ENCODE measurements around the gene NRG2.

NRG2 gene

DNA sequence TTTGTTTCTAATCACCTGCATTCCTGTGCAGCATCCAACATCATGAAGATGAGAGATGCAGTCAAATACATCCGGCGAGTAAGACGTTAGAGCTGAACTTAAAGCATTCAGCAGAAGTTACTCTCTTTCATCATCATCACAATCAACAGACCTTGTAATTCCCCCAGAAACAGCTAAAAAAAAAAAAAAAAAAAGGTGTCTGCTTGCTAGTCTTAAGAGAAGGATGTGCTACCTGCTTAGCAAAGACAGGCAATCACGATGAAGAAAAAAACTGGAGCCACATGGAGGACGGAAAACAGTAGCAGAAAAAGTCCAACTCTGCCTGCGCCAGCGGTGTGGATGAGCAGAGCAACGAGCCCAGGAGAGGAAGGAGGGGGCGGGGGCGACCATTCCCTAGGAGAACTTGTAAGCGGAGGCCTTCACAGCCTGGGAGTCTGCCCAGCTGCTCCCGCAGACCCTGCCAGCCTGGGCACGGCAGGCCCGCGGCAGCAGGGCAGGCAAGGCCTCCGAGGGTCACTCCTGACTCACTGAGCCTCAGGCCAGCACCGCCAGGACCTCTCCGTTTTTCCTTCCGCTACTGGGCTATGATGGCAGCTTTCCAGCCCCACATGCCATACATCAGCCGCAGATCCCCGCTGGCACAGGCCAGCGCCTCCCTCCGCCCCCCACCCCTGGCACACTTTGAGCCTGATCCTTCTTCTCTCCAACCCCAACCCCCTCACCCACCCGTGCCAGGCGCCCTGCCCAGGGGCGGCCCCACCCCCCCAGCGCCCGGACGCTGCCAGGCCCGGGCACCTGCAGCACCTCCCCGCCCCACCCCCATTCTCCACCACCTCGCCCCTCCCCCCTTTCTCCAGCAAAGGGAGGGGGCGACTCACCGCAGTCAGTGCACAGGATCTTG, 1.4 kb downstream of the NRG2 start:
- DNase-seq: peak in 54 of 56 donors; percentile 18 to 83 (median 60)

DNA sequence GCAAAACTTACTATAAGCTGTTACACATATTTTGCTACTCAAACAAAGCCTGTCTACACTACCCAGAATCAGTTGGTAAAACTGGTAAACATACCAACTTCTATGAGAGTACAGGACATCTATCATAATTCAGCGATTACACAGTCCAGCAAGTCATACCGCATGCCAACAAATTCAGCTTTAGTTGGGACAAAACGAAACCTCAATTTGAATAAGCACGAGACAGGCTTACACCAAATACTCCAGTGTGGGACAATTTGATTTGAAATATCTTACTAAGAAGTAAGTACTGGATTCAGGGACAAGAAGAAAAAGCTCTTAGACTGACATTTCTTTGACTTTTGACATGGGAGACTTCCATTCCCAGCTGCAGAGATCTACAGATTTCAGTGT, 2.0 kb downstream of the NRG2 start:
- no peak for DNase-seq

DNA sequence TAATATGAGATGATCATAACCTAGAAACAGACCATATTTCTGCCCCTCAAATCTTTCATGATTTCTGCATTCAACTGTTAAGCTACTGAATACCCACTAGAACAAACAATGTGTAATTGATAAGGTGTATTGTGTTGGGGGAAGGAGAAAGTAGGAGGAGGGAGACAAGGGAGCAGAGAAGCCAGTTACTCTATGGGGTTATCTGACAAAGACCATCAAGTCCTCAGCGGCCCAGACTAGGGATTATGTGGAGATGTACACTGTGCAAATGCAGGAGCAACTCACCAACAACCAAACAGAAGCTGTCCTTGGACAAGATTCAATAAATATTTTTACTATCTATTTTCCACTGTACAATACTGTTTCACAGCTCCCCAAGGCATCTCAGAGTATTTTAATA, 2.7 kb downstream of the NRG2 start:
- peak in 1 of 56 donors; percentile 5 for DNase-seq

DNA sequence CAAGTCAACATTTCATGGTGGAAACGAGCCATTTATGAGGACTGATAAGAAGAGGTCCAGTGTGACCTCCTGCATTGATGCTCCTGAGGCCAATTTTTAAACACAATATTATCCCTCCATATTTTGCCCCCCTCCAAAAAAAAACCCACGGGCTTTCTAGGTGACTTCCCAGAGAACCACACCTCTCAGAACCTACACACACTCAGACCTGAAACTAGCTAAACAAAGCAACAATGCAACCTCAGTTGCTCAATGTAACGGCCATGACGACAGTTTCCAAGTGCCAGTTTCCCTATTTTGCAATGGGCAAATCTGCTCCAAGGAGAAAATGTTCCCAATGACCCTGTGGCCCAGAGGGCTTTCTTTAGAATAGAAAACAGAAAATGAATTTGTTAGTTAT, 3.5 kb downstream of the NRG2 start:
- peak in 2 of 56 donors; percentile 9 to 14 for DNase-seq

DNA sequence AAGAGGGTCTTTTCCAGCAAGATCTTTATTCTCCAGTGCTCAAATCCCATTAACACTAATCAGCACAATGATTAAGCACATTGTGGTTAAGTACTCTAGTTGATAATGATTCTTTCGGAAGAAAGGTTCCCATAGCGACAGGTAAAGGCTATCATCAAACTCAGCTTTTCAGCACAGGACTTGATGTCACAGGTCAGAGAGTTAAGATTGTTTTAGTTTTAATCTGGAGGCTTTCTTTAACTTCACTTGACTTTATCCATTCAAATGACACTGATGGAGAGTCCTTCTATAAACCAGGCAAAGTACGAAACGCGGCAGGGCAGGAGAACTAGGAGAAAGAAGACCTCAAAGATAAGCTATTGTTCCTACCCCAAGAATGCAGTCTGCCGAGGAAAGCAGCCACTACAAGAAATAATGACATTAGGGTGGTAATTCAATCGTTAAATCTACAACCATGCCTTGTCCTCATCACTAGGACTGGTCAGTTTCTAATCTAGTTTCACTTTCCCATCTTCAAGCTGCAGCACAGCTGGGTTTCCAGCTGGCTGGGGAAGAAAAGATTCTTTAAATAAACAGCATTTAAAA, 4.6 kb downstream of the NRG2 start:
- peak in 6 of 56 donors; percentile 1 to 23 (median 14) for DNase-seq

DNA sequence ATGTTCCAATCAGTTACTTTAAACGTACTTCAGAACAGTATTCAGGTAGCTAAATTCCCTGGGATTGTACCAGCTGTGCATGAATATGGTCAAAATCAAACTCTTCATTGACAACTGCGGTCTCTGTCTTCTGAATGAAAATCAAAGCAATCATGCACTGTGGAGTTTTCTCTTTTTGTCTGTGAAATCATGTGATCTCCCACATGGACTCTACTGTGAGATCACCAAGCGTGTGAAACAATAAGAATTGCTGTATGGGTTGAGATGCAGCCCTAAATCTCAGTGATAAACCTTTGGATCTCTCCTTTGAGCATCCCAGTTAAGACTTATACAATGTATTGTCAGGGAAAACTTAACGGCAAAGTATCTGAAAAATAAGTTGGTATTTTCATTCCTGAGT, 6.1 kb downstream of the NRG2 start:
- DNase-seq: peak in 2 of 56 donors; percentile 1 to 6

DNA sequence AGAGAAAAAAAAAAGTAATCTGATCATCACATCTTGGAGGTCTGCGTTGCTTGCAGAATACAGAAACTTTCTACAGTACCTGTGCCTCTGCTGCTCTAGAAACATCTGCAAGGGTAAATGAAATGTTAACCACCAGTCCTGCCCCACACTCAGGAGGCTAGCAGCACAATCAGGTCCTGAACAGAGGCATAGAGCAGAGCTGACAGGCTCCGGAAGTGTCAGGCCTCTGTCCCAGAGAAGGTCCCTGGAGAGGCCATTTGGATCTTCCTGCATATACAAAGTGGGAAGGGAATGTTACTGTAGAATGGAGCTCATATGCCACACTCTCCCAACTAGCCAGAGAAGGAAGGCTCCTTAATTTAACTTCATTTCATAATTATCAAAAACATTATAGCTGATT, 7.2 kb downstream of the NRG2 start:
- no peak for DNase-seq

DNA sequence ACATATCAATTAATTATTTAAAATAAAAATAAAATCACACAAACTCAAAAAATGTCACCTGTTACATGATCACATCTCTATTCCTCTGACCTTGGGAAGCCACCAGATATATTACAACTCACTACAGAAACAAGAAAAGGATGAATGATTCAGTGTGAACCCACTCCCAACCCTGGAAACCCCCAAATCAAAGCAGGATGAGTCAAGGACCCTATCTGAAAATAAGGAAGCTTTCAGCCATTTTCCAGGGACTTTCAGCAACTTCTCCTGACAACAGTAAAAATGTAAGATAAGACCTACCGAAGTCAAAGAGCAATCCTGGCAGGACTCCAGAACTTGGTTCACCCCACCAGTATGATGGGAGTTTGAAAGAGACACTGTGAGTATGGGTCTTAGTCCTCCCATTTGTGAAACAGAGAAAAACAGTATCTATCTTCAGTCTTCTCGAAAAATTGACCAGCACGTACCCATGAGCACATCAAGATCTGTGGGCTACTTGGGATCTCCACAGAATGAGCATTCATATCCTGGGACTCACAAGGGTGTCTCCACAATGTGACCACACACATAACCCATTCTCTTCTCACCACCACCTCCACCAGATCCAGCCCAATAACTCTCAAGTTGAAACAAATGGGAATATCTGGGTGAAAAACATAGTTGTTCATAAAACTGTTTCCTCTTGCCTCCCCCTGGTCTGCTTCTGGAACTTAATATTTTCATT, 9.9 kb downstream of the NRG2 start:
- DNase-seq: no peak

DNA sequence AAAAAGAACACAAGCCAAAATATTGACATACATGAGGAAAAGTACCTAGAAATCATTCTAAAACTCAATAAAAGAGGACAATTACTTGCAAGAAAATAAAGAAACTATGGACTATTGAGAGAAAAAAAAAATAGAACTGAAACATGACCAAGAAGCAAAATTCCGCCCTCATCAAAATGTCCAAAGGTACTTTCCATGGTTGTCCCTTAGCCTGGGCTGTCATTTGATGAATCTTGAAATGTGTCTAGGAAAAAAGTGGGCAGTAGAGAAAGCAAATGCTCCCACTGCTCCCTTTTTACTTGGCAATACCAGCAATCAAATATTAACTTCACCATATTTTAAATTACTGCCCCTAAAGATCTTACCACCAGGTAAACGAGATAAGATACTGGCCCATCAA, 10.8 kb downstream of the NRG2 start:
- DNase-seq: no peak

DNA sequence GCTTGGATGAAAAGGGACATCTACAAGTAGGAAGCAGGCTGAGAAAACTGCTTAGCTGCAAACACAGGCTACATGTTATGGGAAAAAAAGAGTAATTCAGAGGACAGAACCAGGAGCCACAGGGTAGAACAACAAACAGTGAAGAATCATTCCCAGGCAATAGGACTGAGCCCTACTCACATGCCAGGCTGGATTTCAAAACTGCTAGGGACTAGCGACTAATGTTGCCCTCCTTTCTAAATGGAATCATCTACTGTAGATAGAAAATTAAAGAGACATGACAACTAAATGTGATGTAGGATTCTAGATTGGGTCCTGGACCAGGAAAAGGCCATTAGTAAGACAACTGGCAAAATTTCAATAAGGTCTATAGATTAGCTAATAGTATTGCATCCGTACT, 15.3 kb downstream of the NRG2 start:
- DNase-seq: no peak

DNA sequence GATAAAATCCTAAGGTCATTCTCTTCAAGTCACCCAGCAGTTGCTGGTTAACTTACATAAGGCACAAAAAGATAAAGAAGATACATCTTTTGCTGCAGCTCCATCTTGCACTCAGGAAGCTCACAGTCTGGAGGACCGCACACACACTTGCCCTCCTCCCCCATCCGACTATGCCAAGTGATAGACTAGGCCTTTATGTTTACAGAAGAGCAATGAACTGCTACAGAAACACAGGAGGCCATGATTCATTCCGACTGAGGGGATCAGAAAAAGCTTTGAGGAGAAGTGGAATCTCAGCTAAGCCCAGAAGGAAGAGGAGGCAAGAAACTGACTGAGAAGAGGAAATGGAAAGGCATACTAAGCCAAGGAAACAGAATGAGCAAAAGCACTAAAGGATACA, 17.4 kb downstream of the NRG2 start:
- no peak for DNase-seq

DNA sequence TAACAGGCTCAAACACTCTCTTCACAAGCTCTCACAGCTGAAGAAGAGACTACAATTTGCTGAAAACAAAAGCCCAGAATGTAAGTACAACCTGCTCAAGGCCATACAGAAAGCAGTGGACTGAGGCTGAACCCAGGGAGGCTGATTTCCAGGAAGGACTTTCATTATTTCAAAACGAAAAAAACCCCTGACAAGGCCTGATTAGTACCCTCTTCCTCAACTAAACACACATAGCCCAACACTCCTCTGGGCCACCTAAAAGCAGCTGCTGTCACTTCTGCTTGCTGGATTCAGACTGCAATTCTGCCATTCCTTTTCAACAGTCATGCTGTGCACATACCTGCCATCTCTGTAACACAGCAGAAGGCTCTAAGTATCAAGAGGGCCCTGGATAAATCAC, 18.2 kb downstream of the NRG2 start:
- no peak for DNase-seq

DNA sequence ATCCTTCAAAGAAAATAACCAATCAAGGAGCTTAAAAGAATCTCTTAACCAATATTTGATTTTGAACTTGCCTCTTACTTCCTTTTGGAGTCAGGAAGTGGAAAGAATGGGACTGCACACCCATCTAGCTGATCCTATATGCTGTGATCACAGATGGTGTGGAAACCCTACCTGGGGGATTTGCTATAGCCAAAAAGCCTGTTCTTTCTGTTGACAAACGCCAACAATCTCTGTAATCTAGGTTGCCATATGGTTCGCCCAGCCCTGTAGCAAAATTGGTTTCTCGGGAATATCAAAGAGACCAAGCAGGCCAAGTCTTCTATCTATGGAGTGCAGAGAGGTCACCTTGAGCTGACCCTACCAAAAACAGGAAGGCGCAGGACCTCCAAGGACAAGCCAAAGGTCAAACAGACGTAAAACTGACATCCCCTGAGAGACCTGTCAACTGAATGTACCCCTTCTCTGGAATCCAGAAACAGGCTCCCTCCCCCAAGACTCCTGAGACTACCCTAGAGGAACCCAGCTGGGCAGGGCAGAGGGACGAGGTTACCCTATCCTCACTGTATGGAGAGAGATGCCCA, 19.4 kb downstream of the NRG2 start:
- no peak for DNase-seq

DNA sequence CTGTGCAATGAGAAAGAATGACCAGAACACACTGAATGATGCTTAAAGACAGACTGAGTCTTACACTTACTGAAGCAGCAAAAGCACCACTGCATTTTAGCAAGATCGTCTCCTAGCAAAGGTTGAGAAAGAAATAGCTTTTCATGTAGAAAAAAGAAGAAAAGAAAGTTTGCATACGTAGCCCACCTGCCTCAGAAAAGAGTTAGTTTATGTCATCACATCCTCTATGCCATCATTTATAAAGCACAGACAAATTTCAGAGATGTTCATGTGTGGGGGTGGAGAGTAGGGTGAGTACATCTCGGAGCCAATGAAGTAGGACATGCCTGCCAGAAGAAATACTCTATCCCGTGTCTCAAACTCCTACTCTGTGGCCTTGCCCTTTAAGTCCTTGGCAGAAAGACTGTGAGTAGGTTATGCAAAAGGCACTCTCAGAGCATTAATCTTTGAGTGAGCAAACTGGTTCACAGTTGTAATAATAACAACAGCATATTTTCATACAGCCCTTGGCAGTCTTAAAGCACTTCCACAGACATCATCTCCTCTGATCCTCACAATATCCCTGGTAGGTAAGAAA, 22.4 kb downstream of the NRG2 start:
- DNase-seq: no peak

DNA sequence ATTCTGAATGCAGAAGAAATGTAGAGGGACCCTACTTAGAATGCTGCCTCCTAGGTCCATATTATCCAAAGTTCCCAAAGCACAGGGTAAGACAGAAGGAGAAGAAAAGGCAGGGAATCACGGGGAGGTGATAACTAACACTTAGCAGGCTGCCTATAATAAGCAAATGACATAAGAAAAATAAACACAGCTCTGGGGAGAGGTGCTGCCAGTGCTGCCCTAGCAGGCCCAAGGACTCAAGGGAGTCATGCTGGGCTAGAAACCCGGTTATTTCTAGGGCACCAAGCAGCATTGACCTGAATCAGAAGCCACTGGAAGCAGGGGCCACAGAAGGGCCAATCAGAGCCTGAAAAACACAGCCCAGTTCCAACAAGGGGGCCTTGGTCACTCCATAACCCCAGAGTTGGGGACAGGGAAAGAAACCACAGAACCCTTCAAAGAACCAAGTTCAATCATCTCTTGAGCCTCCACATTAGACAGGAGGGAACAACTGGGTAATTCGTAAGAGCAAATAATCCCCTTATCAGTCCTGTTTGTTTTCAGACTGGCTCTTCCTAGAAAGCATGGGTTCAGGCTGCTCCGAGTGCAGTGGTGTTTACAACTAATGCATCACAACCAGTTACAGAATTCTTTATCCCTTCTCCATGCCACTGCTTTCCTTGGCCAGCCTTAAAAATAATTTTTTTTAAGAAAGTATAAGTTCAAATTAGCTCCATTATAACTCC, 24.0 kb downstream of the NRG2 start:
- no peak for DNase-seq

DNA sequence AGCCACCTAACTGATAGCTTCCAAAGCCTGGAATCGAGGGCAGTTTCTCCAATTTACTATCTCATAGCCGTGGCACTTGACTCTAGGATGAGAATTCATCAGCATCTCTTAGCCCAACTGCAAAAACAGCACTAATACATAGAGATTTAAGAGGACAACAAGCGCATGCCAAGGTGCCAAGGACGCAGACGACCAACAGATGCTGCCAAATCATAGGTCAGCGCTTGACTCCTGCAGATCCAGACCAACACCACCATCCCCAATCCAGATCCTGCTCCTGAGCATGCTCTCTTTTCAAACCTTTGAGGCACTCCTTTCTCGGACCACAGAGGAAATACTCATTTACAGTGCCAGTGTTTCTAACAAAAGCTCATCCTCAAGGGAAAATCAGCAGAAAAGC, 24.6 kb downstream of the NRG2 start:
- no peak for DNase-seq

DNA sequence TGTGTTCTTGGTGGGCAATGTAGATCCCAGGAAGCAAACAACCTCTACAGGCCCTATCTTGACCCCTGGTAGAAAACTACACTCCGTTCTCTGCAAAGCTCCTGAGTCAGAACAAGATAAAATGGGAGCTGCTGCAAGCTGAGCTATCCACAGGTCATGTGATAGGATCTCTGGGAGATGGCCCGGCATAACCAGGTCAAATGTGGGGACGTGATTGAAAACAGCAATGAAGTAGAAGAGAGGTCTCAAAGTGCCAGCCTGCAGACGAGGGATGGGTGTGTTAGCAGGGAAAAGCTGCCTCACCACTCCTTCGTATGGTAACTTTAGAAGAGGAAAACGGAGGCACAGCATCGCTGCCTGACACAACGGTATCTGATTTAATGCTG, 25.0 kb downstream of the NRG2 start:
- no peak for DNase-seq

DNA sequence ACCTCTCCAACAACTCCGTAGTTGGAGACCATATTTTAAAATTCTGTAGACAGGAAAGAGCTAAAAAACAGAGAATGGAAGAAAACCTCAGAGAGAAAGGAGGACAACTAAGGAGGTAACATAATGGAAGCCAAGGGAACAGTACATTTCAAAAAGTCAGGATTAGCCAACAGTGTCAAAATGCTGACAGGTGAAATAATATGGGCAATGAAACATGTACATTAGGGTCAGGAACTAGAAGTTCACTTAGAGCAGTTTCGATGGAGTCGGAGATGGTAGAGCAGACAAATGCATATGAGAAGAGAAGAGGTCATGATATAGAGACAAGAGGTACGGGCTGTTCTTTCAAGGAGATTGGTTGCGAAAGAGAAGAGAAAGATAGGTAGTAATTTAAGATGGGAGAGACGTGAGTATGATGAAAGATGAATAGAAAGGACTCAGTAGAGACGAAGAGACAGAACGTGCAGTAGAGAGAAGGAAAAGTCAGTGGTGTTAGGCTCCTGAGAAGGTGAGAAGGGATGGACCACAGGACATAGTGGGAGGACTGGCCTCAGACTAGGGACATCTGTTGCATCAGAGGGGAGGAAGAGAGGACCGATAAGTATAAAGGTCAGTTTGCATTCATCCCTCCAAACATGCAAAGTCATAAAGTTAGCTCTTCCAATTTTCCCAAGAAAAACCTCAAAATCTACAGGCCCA, 25.6 kb downstream of the NRG2 start:
- no peak for DNase-seq

DNA sequence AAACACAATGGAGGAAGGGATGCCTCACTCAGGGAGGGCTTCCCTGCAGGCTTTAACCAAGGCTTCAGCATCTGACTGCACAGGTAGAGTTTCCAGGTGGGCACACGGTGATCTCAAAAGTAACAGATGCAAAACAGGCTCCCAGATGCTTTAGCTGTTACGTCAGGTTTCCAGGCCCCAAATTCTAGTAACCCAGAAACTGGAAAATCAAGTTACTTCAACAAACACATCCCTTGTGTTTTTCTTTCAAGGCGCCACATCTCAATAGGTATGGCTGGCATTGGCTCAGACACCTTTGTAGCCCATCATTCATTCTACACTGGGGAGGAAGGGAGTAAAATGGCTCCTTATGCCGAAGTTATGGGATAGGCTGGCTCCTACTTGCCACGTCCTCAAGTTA, 27.4 kb downstream of the NRG2 start:
- DNase-seq: no peak

DNA sequence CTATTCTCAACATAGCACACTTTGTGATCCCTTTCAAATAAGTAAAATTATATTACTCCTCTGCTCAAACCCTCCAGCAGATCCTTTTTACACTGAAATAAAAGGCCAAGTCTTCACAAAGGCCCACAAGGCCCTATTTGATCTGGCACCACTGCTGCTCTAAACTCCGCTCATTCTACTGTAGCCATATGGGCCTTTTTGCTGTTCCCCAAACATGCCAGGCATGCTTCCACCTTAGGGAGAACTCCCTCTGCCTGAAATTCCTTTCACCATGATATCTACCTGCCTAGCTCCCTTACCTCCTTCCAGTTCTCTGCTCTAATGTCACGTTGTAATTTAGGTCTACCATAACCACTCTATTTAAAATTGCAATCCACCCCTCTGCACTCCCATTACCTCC, 28.3 kb downstream of the NRG2 start:
- no peak for DNase-seq
